ENCODE measurements around the gene PAPOLA. TPM values are rescaled to one million over a fixed set of nuclear protein-coding genes. Genes with fewer than 3 reads are reported as not detected.

PAPOLA gene
- total RNA-seq, 1 experiment from 2014 or later: 194 TPM

GRCh38 chr14:96532632-96533031 is 30.4 kb downstream of the PAPOLA start:
- Mint-ChIP-seq H3K9me3 (ENCODE audit: unreplicated experiment) (no peaks in the 10 kb centered on the region), H3K36me3 (ENCODE audit: insufficient read depth, unreplicated experiment) (peaks cover 67% of the 10 kb centered on the region), H3K27me3 (ENCODE audit: insufficient read depth, unreplicated experiment) (no peaks in the 10 kb centered on the region), H3K4me3 (ENCODE audit: unreplicated experiment) (no peak overlapping the region), H3K27ac (ENCODE audit: low read depth, unreplicated experiment) (no peak overlapping the region), H3K4me1 (ENCODE audit: insufficient read depth, unreplicated experiment) (no peaks in the 10 kb centered on the region)
- TF ChIP-seq, protein P1, sequence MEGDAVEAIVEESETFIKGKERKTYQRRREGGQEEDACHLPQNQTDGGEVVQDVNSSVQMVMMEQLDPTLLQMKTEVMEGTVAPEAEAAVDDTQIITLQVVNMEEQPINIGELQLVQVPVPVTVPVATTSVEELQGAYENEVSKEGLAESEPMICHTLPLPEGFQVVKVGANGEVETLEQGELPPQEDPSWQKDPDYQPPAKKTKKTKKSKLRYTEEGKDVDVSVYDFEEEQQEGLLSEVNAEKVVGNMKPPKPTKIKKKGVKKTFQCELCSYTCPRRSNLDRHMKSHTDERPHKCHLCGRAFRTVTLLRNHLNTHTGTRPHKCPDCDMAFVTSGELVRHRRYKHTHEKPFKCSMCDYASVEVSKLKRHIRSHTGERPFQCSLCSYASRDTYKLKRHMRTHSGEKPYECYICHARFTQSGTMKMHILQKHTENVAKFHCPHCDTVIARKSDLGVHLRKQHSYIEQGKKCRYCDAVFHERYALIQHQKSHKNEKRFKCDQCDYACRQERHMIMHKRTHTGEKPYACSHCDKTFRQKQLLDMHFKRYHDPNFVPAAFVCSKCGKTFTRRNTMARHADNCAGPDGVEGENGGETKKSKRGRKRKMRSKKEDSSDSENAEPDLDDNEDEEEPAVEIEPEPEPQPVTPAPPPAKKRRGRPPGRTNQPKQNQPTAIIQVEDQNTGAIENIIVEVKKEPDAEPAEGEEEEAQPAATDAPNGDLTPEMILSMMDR (IDR thresholded peaks at IDR 0.05; ENCODE audit: unreplicated experiment): no peak
- POLR2A ChIA-PET: interaction anchor here (0.7 to 2.4 kb wide), 3 partner anchors 10 to 1949 kb away, joined by 3 to 10 read pairs (median 5); no protein-coding TSS in a partner anchor
- CTCF ChIA-PET: no interaction called here
- BruUV-seq (replicated peaks): no TSS peak
- intact Hi-C loops (cut with micrococcal nuclease): no loop called here
- no peak for DNase-seq (ENCODE audit: unreplicated experiment)

- no peaks in the 10 kb centered on the region for H3K9me3 Mint-ChIP-seq (ENCODE audit: unreplicated experiment)
- H3K36me3 Mint-ChIP-seq (ENCODE audit: insufficient read depth, unreplicated experiment): peaks cover 62% of the 10 kb centered on the region
- CTCF ChIA-PET: interaction anchor here (0.5 to 0.7 kb wide), 4 partner anchors 12 to 45 kb away, joined by 3 to 5 read pairs (median 3); no protein-coding TSS in a partner anchor
- H3K27me3 Mint-ChIP-seq (ENCODE audit: insufficient read depth, unreplicated experiment): no peaks in the 10 kb centered on the region
- TF ChIP-seq, protein P1 (IDR thresholded peaks at IDR 0.05; ENCODE audit: unreplicated experiment): no peak
- no peaks in the 10 kb centered on the region for H3K4me1 Mint-ChIP-seq (ENCODE audit: insufficient read depth, unreplicated experiment)
- intact Hi-C loops (cut with micrococcal nuclease): no loop called here
- DNase-seq (ENCODE audit: unreplicated experiment): no peak
- no peak overlapping the region for H3K27ac Mint-ChIP-seq (ENCODE audit: low read depth, unreplicated experiment)
- no peak overlapping the region for H3K4me3 Mint-ChIP-seq (ENCODE audit: unreplicated experiment)
- POLR2A ChIA-PET: interaction anchor here (1.2 to 1.9 kb wide), 3 partner anchors 14 to 29 kb away, joined by 4 to 6 read pairs (median 5); no protein-coding TSS in a partner anchor
- BruUV-seq (replicated peaks): no TSS peak
These were observed 34.6 kb downstream of the PAPOLA start for GRCh38 chr14:96536807-96537206.

GRCh38 chr14:96538097-96538989 is 36.2 kb downstream of the PAPOLA start:
- Mint-ChIP-seq H3K9me3 (ENCODE audit: unreplicated experiment) (no peaks in the 10 kb centered on the region), H3K27ac (ENCODE audit: low read depth, unreplicated experiment) (no peak overlapping the region), H3K27me3 (ENCODE audit: insufficient read depth, unreplicated experiment) (no peaks in the 10 kb centered on the region), H3K4me3 (ENCODE audit: unreplicated experiment) (no peak overlapping the region), H3K4me1 (ENCODE audit: insufficient read depth, unreplicated experiment) (no peaks in the 10 kb centered on the region), H3K36me3 (ENCODE audit: insufficient read depth, unreplicated experiment) (peaks cover 57% of the 10 kb centered on the region)
- TF ChIP-seq, protein P1 (IDR thresholded peaks at IDR 0.05; ENCODE audit: unreplicated experiment): no peak
- POLR2A ChIA-PET: no interaction called here
- no peak for DNase-seq (ENCODE audit: unreplicated experiment)
- CTCF ChIA-PET: interaction anchor here (0.6 kb wide), 1 partner anchor 80 kb away, joined by 3 read pairs; no protein-coding TSS in a partner anchor
- intact Hi-C loops (cut with micrococcal nuclease): no loop called here
- BruUV-seq (replicated peaks): no TSS peak

GRCh38 chr14:96538990-96539317 is 36.8 kb downstream of the PAPOLA start:
- Mint-ChIP-seq H3K9me3 (ENCODE audit: unreplicated experiment) (no peaks in the 10 kb centered on the region), H3K36me3 (ENCODE audit: insufficient read depth, unreplicated experiment) (peaks cover 55% of the 10 kb centered on the region), H3K27ac (ENCODE audit: low read depth, unreplicated experiment) (no peak overlapping the region), H3K27me3 (ENCODE audit: insufficient read depth, unreplicated experiment) (no peaks in the 10 kb centered on the region), H3K4me1 (ENCODE audit: insufficient read depth, unreplicated experiment) (no peaks in the 10 kb centered on the region), H3K4me3 (ENCODE audit: unreplicated experiment) (no peak overlapping the region)
- ChIA-PET CTCF (no interaction called here), POLR2A (no interaction called here)
- no TSS peak for BruUV-seq (replicated peaks)
- TF ChIP-seq, protein P1 (IDR thresholded peaks at IDR 0.05; ENCODE audit: unreplicated experiment): no peak
- intact Hi-C loops (cut with micrococcal nuclease): no loop called here
- no peak for DNase-seq (ENCODE audit: unreplicated experiment)
